NCI-H82 (cell line): ENCODE results near the gene SLC24A1.

Experiments
- DNase-seq: peaks from one replicate; lab custom pipeline; 2025; lab: John Stamatoyannopoulos, UW

Gene SLC24A1

GRCh38 chr15:65651831-65652749 is 30.4 kb downstream of the SLC24A1 start:
- no peak for DNase-seq

DNA sequence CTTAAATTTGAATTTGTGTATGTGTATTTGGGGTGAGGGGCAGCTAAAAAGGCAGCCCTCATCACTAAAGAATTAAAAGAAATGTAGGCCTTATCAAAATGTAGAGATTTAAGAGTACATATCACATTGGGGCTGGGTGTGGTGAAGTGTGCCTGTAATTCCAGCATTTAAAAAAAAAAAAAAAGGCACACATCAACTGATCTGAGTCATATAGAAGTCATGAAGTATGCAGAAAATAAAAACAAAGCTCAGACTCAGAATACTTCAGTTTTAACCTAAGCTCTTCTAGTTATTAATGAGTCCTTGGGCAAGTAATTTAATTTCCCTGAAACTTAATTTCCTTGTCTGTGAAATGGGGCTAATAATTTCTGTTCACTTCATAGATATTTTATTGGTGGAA is 31.6 kb downstream of the SLC24A1 start:
- DNase-seq = no peak

DNA sequence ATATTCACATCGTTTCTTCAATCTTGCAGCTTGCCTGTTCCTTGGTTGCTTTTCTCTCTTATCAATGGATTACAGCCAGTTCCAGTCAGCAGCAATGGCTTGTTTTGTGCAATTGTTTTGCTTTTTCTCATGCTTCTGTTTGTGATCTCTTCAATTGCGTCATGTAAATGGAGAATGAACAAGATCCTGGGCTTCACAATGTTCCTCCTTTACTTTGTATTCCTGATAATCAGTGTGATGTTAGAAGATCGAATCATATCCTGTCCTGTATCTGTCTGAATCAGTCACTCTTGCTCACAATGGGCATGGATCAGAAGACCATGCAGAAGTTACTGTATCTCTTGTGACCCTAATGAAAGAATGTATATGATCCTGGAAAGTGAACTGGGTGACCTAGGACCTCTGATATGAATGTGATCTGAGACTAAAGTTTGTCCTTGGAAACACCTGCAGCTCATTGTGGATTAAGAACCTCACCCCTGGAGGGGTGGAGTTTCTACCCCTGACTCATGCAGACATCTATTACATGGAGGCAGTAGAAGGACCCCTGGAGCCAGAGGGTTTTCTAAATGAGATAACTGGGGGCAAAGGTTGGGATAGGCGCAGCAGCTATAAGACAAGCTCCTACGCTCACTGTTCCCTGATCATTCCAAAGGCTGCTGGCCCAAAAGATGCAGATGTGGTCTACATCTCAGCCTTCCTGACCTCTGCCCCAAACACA is 32.2 kb downstream of the SLC24A1 start:
- DNase-seq = no peak

DNA sequence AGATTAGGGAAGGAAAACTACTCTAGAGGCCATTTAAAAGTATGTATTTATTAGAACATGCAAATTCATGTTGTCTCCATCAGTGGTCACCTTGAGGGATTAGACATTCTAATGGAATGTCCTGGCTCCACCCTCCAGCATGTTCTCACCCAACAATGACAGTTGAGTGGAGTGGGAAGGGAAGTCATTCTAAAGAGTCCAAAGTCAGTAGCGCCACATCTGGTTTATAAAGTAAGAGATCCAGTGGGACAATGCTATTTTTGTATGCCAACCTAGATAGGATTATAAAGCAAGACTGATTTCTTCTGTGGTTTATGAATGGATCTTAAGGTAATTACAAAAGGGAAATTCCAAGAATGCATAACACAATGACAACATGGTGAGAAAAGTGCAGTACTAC is 33.3 kb downstream of the SLC24A1 start:
- DNase-seq = no peak

DNA sequence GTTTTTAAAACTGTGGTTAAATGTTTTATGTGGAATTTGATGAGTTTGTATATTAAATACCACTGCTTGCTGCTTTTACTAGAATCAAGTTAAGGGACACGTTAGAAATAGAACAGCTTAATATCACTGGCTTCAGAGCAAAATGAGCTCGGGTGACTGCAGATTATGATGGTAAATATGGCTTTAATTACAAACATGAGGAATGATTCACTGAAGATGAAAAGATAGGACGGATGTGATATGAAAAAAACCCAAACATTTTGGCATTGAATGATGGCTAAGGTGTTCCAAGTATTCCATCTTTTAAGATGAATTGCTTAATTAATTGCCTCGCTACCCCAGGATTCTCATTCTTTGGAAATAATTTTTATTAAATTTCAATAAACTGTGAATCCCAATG is 33.7 kb downstream of the SLC24A1 start:
- DNase-seq = no peak

DNA sequence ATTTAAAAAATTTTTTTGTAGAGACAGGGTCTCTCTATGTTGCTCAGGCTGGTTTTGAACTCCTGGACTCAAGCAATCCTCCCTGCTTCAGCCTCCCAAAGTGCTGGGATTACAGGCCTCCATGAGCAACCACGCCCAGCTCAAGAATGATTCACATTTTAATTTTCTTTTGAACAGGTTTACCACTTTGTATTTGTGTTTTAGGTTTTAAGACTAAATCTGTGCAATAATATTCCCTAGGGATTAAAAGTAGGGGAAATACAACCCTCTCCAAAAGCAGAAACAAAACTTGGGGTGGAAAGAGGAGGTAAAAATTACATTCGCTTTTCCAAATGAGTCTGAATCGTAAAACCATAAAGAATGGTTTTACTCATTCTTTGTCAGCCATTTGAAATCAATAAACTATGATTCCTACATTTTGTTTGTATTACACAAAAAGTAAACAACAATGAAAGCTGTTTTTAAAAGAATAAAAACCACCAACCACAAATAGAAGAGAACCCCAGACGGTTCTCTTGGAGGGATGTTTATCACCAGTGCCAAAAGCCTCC is 37.8 kb downstream of the SLC24A1 start:
- no peak for DNase-seq

DNA sequence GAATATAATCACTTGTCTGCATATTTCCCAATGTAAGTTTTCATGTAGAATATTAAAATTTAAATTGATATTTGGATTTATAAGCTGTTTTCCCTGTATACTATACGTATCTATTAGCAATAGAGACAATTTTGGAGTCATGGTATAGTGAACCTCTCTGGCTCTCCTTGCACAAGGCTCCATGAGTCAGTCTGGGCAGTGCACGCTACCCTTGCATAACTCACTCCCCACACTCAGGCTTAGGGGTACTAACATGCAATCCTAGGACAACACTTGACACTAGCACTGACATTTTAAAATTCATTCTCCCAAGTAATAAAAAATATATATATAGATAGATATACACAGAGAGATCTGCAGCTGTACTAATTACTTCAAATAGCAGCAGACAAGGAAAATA is 39.2 kb downstream of the SLC24A1 start:
- no peak for DNase-seq

GRCh38 chr15:65663521-65663920 is 41.8 kb downstream of the SLC24A1 start:
- no peak for DNase-seq

DNA sequence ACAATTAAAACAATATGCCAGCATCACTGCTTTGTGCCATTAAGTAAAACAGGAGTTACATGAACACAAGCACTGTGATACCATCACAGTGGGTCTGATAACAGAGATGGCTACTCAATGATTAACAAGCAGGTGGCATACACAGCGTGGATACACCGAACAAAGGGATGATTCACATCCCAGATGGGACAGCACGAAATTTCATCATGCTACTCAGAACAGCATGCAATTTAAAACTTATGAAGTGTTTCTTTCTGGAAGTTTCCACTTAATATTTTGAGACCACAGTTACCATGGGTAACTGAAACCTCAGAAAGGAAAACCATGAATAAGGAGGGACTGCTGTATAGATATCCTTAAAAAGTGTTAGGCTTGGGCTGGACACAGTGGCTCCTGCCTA is 44.5 kb downstream of the SLC24A1 start:
- DNase-seq = no peak

DNA sequence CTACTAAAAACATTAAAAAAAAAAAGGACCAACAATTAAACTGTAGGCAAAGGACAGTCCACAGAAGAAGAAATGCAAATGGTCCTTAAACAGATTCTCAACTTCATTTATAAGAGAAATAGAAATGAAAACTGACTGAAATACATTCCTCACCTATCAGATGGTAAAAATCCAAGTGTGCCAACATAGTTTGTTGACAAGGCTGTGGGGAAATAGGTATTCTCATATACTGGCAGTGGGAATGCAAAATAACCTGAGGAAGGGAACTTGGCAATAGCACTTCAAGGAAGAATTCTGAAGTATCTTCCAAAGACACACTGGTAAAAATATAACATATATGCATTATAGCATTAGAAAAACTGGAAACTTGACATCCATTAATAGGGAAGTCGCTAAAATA is 53.8 kb downstream of the SLC24A1 start:
- DNase-seq = no peak

DNA sequence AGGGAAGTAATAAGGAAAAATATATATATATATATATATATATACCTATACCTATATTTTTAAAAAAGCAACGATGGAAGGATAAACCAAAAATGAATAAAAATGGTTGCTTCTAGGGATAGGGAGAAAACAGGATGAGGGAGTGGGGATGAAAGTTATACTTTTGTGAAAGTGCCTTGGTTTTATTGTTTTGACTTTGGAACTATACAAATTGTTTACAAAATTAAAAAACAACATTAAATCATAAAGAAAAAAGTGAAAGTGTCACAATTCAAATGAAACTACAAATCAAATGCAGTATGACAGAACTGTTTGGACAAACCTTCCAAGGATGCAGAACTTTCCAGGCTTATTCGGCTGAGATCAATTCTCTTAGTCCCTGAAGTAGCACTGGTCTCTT is 54.4 kb downstream of the SLC24A1 start:
- DNase-seq = no peak

- DNase-seq = no peak
These were observed 58.8 kb downstream of the SLC24A1 start for GRCh38 chr15:65680544-65680943.

DNA sequence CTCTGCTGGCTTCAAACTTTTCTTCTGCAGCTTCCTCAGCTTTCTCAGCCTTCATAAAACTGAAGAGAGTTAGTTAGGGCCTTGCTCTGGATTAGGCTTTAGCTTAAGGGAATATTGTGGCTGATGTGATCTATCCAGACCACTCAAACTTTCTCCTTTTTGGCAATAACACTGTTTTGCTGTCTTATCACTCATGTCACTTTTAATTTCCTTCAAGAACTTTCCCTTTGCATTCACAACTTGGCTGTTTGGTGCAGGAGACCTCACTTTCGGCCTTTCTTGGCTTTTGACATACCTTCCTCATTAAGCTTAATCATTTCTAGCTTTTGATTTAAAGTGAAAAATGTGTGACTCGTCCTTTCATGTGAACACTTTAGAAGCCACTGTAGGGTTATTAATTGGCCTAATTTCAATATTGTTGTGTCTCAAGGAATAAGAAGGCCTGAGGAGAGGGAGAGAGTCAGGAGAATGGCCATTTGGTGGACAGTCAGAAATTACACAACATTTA is 60.7 kb downstream of the SLC24A1 start:
- DNase-seq = no peak

GRCh38 chr15:65688462-65688861 is 66.7 kb downstream of the SLC24A1 start:
- DNase-seq = no peak

DNA sequence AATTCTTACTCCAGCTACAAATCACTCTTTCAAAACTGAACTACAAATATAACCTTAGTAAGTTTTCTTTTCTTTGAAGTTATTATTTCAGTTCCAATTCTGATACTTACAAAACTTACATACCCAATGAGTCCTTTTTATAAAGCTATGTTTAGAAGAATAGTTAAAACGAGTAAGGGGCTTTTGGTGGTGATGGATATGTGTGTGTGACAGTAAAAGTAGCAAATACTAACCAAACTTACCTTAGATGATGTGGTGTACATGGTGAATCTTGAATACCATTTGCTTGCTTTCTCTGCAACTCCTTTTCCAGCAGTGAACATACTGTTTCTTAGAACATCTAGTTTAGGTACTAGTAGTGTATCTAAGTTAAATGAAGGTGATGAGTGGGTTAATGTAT is 68.4 kb downstream of the SLC24A1 start:
- DNase-seq = no peak

DNA sequence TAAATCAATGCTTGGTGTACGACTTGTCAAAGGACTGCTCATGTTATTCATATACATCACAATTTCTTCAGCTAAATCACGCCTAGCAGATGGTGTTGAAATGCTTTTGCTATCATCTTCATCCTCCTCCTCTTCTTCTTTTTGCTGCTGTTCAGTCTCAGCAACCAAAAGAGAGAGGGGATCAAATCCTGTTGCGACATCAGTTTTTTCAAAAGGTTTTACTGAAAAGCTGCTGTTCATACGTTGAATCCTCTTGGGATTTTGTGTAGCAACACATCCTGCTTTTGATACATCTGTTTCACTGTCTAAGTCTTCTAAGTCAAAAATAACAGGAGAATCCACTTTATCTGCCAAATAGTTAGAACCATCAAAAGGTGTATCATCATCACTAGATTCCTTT is 69.0 kb downstream of the SLC24A1 start:
- no peak for DNase-seq

DNA sequence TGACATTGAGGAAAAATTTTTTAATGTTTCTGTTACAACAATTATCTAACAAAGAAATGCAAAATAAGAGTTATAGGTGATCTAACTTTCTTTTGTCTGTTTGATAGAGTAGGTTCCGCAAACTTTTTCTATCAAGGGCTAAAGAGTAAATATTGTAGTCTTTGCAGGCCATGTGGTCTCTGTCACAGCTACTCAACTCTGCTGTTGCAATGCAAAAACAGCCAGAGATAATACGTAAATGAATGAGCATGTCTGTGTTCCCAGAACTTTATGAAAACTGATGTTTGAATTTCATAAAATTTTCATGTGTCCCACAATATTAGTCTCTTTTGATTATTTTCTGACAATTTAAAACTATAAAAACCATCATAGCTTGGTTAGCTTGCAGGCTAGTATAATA is 73.3 kb downstream of the SLC24A1 start:
- DNase-seq = no peak
